ENCODE data around the gene LMF2.

GRCh38 chr22:50475652-50476002, 31.9 kb downstream of the LMF2 start:
- TF ChIP-seq EZH2 (optimal IDR thresholded peaks at IDR 0.05; ENCODE audit: low read depth, low read length) (no peak), CTCF (IDR thresholded peaks at IDR 0.05; ENCODE audit: low read length) (no peak), EZH2phosphoT487 (IDR thresholded peaks at IDR 0.05; ENCODE audit: low read length) (no peak)

Data from MM.1S (cell line).